ENCODE results near the gene ETNK1. TPM values are rescaled to one million over a fixed set of nuclear protein-coding genes. Genes with fewer than 3 reads are reported as not detected.

Gene ETNK1
- total RNA-seq, 1 donor = 53.6 TPM

GRCh38 chr12:22731236-22731635 is 106.3 kb downstream of the ETNK1 start:
- DNase-seq (ENCODE audit: low read depth in 2 of 3, low spot score in 2 of 3) = no peak

- no peak for DNase-seq (ENCODE audit: low read depth in 2 of 3, low spot score in 2 of 3)
These were observed 108.8 kb downstream of the ETNK1 start for GRCh38 chr12:22733756-22734155.

- no peak for DNase-seq (ENCODE audit: low read depth in 2 of 3, low spot score in 2 of 3)
These were observed 114.0 kb downstream of the ETNK1 start for GRCh38 chr12:22738945-22739344.

Small RNAs within 50 kb of the gene (small RNA-seq; reads per million reads assigned to genes)
- not detected for gene RPS27P22

Other genes with a start within 250 kb of the ETNK1 start
- gene C2CD5, start 80.6 kb upstream of the ETNK1 start, total RNA-seq = 12.7 TPM

Measured in hematopoietic multipotent progenitor cell (in vitro differentiated cells).